GM19193 (cell line): ENCODE data around the gene TAPT1.

Experiments used
- POLR2A ChIP-seq: IDR thresholded peaks from 4 replicates; pipeline ENCODE4 v1.6.1; 2011; ENCODE audit not compliant: insufficient read depth, insufficient read length; ENCODE audit errors: extremely low read depth

TAPT1 gene, protein sequence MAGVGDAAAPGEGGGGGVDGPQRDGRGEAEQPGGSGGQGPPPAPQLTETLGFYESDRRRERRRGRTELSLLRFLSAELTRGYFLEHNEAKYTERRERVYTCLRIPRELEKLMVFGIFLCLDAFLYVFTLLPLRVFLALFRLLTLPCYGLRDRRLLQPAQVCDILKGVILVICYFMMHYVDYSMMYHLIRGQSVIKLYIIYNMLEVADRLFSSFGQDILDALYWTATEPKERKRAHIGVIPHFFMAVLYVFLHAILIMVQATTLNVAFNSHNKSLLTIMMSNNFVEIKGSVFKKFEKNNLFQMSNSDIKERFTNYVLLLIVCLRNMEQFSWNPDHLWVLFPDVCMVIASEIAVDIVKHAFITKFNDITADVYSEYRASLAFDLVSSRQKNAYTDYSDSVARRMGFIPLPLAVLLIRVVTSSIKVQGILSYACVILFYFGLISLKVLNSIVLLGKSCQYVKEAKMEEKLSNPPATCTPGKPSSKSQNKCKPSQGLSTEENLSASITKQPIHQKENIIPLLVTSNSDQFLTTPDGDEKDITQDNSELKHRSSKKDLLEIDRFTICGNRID

DNA sequence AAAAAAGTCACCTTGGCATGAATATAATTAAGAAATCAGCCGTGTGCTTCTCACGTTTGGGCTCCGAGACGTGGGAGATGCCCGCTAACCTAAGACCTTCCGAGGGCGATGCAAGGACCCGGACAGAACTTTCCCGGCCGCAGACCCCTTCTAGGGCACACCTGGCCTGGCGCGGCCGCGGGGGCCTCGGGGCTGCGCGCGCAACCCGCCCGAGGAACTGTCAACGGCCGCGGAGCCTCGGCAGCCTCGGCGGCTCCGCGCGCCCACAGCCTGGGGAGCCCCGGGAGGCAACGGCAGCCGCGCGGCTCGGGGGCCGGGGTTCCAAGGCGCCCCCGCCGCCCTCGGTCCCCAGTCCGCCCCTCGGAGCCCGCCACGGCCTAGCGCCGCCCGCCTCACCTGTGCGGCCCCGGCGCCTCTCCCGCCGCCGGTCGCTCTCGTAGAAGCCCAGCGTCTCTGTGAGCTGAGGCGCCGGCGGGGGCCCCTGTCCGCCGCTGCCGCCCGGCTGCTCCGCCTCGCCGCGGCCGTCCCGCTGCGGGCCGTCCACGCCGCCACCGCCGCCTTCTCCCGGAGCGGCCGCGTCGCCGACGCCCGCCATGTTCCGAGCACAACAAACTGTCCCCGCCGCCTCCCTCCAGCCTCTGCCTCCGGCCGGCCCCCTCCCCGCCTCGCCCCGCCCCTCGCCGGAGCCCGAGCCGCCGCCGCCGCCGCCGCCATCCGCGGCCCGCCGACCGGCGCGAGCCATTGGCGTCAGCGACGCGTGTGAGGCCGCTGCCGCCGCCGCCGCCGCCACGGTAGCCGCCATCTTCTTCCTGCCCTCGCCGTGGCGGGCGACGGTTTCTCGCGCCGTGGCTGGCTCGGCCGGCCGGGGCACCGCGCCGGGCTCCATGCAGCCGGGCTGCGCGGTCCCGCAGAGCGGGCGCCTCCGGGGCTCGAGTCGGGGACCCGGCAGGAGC is at the start of gene TAPT1:
TSS of gene TAPT1 (minus strand) at position 609 of the 953 bp plus-strand sequence. CDS start at position 595, 14 bp downstream.
- TF ChIP-seq POLR2A = peak; percentile 68

DNA sequence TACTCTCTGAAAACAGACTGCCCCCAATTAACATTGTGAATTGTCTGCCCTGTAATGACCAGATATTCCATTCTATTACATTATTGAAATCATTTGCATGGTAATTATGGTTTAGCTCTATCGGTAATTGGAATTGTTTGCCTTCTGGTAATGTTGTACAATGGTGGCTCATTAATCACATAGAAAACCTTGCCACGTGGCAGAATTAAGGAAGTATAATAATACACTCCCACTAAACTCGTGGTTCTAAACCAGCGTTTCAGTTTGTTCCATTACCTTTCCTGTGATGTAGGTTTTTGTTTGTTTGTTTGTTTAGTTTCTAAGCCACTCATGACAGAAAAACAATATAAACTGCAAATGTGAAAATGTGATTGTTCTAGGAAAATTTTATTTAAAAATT is 45.1 kb upstream of the TAPT1 start:
- TF ChIP-seq POLR2A = no peak

DNA sequence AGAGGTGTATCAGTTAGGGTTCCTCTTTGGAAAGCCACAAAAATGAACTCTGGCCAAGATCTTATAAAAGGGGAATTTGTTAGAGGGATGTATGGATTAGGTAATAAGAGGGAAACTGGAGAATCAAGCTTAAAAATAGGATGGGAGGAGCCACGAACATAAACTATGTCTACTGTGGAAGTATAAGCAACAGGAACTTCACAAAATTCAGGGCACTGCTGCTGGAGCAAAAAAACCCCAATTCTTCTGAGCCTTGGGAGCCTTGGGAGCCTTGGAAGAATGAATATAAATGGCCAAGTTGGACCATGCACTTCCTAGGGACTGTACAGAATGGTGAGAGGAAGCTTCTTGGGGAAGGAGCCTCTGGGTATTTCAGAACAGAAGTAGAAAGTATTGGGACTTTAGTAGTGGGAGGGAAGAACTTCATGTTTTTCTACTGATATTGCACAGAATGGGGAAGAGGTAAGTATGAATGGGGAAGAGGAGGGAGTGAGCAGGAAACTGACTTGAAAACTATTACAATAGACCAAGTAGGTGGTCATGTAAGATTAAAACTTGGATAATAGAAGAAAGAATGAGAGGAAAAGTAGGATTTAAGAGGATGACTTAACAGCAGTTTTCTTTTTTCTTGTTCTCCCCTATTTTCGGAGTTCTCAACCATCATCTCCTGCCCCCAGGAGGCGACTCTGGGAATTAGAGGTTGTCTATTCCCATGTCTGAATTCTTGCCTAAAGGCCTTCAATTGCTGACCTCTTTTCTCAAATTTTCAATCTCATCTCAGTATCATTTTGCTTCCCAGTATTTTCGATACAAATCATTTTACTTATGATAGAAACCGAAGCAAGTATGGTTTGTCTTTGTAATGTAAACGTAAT is 44.4 kb upstream of the TAPT1 start:
- no peak for TF ChIP-seq POLR2A

DNA sequence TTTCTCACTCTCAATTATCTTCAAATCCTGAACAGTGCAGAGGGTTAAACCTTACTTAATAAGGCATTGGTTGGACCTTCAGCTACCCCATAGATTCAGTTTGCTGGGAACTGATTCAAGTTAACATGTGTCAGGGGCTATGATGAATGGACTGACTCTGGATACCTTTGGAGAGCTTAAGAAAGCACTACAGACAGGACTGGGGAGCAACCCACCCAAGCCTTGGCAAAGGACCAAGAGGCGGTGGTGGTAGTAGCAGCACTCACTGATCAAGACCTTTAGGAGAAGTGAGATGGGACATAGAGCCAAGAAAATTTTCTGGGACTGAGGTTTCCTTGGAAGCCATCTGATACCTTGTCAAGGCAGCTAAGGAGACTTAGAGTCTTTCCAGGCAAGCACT is 43.0 kb upstream of the TAPT1 start:
- no peak for TF ChIP-seq POLR2A

DNA sequence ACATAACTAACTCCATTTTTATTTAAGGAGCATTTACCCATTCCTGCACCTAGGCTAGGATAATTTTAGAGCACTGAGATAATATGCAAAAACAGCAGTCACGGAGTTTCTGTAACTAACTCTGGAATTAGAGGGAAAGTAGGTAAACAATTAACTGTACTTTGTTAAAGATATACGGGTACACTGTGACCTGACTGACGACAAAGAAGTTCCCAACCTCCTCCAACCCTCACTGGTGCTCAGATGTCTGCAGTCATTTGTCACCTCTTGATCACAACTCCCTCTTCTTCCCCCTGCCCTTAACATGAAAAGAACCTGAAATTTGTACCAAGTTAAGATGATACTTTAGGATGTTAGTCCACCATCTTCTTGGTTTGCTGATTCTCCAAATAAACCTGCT is 42.0 kb upstream of the TAPT1 start:
- no peak for TF ChIP-seq POLR2A

DNA sequence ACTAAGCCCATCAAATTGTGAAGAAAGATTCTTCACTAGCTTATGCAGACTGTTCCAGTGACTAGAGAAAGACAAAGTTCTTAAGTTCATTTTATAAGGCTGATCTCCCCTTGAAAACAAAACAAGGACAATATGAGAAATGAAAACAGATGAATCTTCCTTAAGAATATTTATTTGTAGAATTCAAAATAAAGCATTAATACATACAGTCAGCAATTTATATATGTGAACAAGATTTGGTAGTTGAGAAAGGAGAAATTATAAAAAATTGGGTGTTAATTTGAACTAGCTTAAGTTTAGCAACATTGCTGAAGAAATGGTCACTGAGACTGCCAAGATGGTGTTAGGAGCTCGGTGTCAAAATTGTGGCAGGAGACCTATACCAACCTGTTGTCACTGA is 41.4 kb upstream of the TAPT1 start:
- TF ChIP-seq POLR2A = no peak

DNA sequence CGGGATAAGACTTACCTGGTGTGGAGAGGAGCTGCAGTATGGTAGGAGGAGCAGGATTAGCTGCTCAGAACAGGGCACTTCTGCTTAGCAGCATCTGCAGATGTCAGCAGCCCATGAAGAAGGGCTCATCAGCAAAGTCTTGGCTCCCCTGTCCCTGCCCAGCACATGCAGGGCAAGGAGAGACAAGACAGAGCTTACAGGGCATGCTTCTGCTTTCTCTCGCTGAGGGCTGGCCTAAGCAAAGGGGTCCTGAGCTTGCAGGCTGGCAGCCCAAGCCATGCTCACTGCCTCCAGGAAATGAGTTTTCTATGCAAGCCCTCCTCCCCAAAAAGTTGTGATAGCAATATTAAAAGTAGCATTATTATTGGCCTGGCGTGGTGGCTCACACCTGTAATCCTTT is 39.5 kb upstream of the TAPT1 start:
- TF ChIP-seq POLR2A = no peak

DNA sequence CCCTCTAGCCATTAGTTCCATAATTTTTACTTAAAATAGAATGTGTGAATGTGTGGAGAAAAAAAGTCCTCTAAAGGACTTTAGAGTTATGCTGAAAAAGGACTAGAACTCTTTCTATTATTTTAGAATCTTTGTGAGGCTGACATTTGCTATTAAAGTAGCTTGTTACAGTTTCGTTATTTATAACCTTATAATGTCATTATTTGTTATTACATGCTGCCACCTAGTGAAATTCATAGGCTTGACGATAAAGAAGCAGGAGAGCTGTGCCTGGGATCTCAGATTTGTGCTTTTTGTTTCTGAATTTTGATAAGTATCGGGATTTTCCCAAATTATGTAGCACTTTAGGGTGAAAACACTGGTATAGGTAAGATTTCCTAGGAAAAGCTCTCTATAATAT is 38.5 kb upstream of the TAPT1 start:
- no peak for TF ChIP-seq POLR2A

DNA sequence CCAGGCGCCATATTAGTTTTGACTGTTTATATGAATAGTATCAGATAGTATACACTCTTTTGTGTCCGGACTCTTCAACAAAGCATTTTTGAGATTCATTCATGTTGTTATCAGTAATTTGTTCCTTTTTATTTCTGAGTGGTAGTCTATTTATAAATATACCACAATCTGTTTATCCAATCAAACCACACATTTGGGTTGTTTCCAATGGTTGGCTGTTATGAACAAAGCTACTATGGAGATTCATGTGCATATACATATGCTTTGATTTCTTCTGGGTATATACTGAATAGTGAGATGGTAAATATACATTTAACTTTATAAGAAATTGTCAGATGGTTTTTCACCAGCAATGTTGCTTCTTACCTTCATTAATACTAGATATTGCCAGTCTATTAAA is 36.8 kb upstream of the TAPT1 start:
- no peak for TF ChIP-seq POLR2A

DNA sequence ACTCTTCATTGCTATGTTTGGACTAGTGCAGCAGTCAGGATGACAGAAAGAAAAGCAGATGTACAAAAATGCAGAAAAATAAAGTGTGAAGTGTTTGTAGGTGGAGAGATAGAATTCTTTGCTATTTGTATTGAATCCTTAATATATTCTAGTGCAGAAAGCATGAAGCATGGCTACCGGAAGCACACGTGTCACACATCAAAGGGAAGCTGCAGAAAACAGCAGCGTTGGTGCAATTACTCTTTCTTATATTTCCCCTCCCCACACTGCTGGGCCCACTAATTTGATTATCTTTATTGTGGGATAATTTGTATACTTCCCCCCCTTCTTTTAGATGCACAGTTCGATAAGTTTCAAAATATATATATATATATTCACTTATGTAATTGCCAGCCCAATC is 35.9 kb upstream of the TAPT1 start:
- TF ChIP-seq POLR2A = no peak

DNA sequence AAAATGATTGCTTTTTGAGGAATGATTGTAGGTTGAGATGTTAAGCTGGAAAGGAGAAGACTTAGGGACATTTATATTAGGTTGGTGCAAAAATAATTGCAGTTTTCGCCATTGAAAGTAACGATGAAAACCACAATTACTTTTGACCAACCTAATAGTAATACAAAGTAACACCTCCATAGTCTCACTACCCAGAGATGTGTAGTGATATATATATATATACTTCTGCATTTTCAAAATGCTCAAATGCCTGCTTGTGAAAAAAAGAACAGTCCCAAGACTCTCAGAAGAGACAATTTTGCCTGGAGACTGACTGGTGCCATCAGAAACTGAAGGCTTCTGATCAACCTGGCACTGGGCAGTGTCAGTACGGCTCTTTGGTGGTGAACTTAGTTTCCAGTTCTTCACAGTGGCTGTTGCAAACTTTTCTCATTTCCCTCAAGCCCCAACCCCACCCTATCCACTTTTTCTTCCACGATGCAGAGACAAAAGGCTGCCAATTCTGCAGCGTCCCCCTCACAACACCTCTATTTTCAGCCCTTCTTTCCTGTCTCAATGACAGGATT is 35.1 kb upstream of the TAPT1 start:
- TF ChIP-seq POLR2A = no peak

DNA sequence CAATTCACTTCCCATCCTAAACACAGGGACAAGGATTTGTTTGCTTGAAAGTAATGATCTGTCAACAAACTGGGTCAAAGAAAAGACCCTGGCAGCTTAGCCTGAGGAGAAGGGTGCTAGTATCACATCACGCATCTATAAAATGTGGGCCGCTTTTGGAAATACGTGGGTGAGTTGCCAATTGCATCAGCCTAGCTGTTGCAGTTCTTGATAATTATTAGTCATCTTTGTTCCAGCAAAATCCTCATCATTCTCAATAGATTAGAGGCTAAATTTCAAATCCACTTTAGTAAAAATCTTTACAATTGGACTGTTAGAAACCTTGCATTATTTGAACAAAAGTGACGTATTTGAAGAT is 33.6 kb upstream of the TAPT1 start:
- no peak for TF ChIP-seq POLR2A

DNA sequence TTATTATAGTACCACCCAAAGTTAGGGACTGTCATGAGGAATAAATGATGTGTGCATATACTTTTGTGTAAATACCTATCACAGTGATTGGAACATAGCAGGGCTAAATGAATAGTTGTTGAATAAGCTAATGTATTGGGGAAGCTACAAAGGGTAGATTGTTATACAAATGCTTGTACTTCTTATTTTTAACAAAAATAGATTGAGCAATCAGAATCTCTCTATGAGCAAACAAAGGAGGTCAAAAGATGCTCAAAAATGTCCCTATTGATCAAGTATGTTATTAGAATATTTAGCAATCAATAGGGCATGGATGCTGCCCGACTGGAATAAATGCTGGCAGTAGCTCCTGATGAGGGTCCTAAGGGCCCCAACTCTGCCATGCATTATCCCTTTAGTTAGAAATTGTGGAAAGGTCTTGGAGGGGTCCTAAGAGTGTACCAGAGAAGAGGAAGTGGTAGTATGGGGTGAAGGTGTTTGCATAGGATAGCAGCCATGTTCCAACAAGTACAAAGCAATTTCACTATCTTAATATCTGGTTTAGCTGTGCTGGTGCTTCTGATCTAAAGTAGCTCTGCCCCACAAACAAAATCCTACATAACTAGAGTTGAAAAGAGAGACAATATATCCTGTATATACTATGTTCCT is 33.1 kb upstream of the TAPT1 start:
- TF ChIP-seq POLR2A = no peak

DNA sequence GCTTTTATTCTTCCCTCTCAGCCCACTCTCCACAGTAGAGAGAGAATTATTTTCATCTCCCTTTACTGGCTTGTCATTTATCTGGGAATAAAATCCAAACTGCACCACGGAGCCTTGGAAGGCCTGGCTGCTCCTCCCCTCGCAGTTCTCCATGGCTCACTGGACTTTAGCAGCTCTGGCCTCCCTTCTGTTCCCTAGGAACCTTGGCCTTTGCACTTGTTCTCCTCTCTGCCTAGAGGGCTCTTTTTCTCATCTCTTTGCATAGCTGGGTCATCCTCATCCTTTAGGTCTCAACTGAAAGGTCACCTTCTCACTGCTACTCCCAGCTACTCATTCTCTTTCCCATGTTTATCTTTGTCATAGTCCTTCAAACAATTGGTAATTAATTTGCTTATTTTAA is 31.3 kb upstream of the TAPT1 start:
- TF ChIP-seq POLR2A = no peak
